ENCODE data around the gene SH3BP4.
A peak's percentile ranks its signal among the peaks of the same experiment; 100 is the strongest.

SH3BP4 gene

GRCh38 chr2:234945339-234945873 is 6.4 kb upstream of the SH3BP4 start:
- DNase-seq (ENCODE audit: low read depth): no peak

- no peak for DNase-seq (ENCODE audit: low read depth)
Observed at GRCh38 chr2:234947556-234947955, 4.3 kb upstream of the SH3BP4 start.

- no peak for DNase-seq (ENCODE audit: low read depth)
Observed at GRCh38 chr2:234949762-234950434, 1.9 kb upstream of the SH3BP4 start.

- no peak for DNase-seq (ENCODE audit: low read depth)
Observed at GRCh38 chr2:234950435-234950729, 1.4 kb upstream of the SH3BP4 start.

- no peak for DNase-seq (ENCODE audit: low read depth)
Observed at GRCh38 chr2:234950730-234951663, 820 bp upstream of the SH3BP4 start.

- DNase-seq (ENCODE audit: low read depth): no peak
Observed at GRCh38 chr2:234952270-234953115, 676 bp downstream of the SH3BP4 start.

- no peak for DNase-seq (ENCODE audit: low read depth)
Observed at GRCh38 chr2:234953116-234954031, 1.6 kb downstream of the SH3BP4 start.

GRCh38 chr2:234954551-234954992 is 2.8 kb downstream of the SH3BP4 start:
- DNase-seq (ENCODE audit: low read depth): no peak

GRCh38 chr2:234955091-234955591 is 3.3 kb downstream of the SH3BP4 start:
- DNase-seq (ENCODE audit: low read depth): no peak

GRCh38 chr2:234955971-234956509 is 4.2 kb downstream of the SH3BP4 start:
- DNase-seq (ENCODE audit: low read depth): no peak

GRCh38 chr2:234957834-234958135 is 6.0 kb downstream of the SH3BP4 start:
- no peak for DNase-seq (ENCODE audit: low read depth)

- no peak for DNase-seq (ENCODE audit: low read depth)
Observed at GRCh38 chr2:234958311-234958710, 6.5 kb downstream of the SH3BP4 start.

GRCh38 chr2:234958746-234959395 is 7.1 kb downstream of the SH3BP4 start:
- DNase-seq (ENCODE audit: low read depth): no peak

- peak; percentile 48 for DNase-seq (ENCODE audit: low read depth)
Observed at GRCh38 chr2:234960175-234961088, 8.6 kb downstream of the SH3BP4 start.

- DNase-seq (ENCODE audit: low read depth): no peak
Observed at GRCh38 chr2:234961784-234962183, 10.0 kb downstream of the SH3BP4 start.

GRCh38 chr2:234963773-234964615 is 12.2 kb downstream of the SH3BP4 start:
- DNase-seq (ENCODE audit: low read depth): no peak

- no peak for DNase-seq (ENCODE audit: low read depth)
Observed at GRCh38 chr2:234964631-234965461, 13.0 kb downstream of the SH3BP4 start.
